NCI-H748 (cell line): ENCODE measurements around the gene SLC6A7.

ENCODE experiments used
- DNase-seq: peaks from one replicate; lab custom pipeline; 2025; ENCODE audit not compliant: unreplicated experiment; lab: John Stamatoyannopoulos, UW

Gene SLC6A7

GRCh38 chr5:150190503-150190979, 679 bp downstream of the SLC6A7 start:
- no peak for DNase-seq

GRCh38 chr5:150190987-150191386, 1.1 kb downstream of the SLC6A7 start:
- no peak for DNase-seq

- DNase-seq = peak; percentile 41
Observed at GRCh38 chr5:150192462-150192861, 2.6 kb downstream of the SLC6A7 start.

GRCh38 chr5:150195736-150196485, 6.0 kb downstream of the SLC6A7 start:
- DNase-seq = no peak

GRCh38 chr5:150196514-150196913, 6.7 kb downstream of the SLC6A7 start:
- DNase-seq = no peak

GRCh38 chr5:150196986-150197385, 7.1 kb downstream of the SLC6A7 start:
- DNase-seq = no peak

- no peak for DNase-seq
Observed at GRCh38 chr5:150197476-150197875, 7.6 kb downstream of the SLC6A7 start.

GRCh38 chr5:150202501-150202900, 12.6 kb downstream of the SLC6A7 start:
- no peak for DNase-seq

- DNase-seq = no peak
Observed at GRCh38 chr5:150203832-150204589, 14.1 kb downstream of the SLC6A7 start.

GRCh38 chr5:150204590-150204960, 14.7 kb downstream of the SLC6A7 start:
- DNase-seq = no peak

GRCh38 chr5:150206098-150206778, 16.4 kb downstream of the SLC6A7 start:
- DNase-seq = no peak

GRCh38 chr5:150206779-150207115, 16.9 kb downstream of the SLC6A7 start:
- no peak for DNase-seq

GRCh38 chr5:150208187-150209098, 18.6 kb downstream of the SLC6A7 start:
- DNase-seq = no peak

GRCh38 chr5:150209099-150209635, 19.3 kb downstream of the SLC6A7 start:
- no peak for DNase-seq

GRCh38 chr5:150210644-150211043, 20.8 kb downstream of the SLC6A7 start:
- no peak for DNase-seq

- DNase-seq = no peak
Observed at GRCh38 chr5:150211156-150212030, 21.5 kb downstream of the SLC6A7 start.

- no peak for DNase-seq
Observed at GRCh38 chr5:150213530-150213929, 23.7 kb downstream of the SLC6A7 start.

- no peak for DNase-seq
Observed at GRCh38 chr5:150214289-150214688, 24.4 kb downstream of the SLC6A7 start.
